ENCODE data around the gene NEDD4L.

Gene NEDD4L

DNA sequence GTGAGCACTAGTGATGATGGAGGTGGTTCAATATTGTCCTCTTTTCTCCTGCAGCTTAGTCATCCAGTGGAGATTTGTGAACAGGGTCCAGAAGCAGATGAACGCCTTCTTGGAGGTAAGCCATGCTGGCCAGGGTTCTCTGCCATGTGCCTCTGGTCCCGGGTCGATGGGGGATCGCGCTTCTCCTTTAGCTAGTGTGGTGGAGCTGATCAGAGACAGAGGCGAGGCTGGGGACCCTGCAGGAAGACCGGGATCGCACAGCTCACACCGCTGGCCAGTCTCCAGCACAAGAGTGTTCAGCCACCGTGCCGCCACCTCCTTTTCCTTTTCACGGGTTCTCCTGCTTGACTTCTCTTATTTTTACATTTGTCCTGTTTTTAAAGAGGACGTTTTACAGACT, 341.4 kb downstream of the NEDD4L start:
- Histone ChIP-seq H3K9me3 (no peaks in the 10 kb centered on the region), H3K27ac (no peak overlapping the region), H3K4me3 (no peak overlapping the region), H3K4me1 (no peaks in the 10 kb centered on the region), H3K4me2 (no peak overlapping the region), H3K9ac (no peak overlapping the region), H3K36me3 (peaks cover 52% of the 10 kb centered on the region), H3K27me3 (no peaks in the 10 kb centered on the region), H4K20me1 (no peaks in the 10 kb centered on the region)
- no peak for TF ChIP-seq Cebpa-rat (IDR thresholded peaks at IDR 0.05)

DNA sequence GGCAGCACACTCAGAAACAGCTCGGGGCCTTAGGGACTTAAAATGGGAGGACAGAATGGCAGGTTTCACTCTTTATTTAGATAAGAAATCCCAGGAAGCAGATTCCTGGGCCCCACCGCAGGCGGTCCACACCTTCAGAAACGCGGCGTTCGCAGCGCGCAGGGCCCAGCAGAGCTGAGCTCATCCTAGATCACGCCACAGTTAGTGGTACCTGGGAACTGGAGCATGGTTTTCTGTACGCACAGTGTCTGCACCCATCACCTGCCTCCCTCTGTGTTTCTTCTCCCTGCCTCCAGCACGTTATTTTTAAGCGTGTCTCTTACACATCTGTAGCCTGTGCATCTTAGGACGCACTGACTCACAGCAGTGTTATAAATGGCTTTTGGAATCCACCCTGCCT, 342.8 kb downstream of the NEDD4L start:
- Histone ChIP-seq H3K36me3 (peaks cover 65% of the 10 kb centered on the region), H4K20me1 (no peaks in the 10 kb centered on the region), H3K4me1 (peaks cover 6% of the 10 kb centered on the region; the same call in 1 of the 2 replicates), H3K9me3 (no peaks in the 10 kb centered on the region), H3K9ac (no peak overlapping the region), H3K27me3 (no peaks in the 10 kb centered on the region), H3K27ac (no peak overlapping the region), H3K4me3 (no peak overlapping the region), H3K4me2 (no peak overlapping the region)
- TF ChIP-seq Cebpa-rat (IDR thresholded peaks at IDR 0.05): no peak

DNA sequence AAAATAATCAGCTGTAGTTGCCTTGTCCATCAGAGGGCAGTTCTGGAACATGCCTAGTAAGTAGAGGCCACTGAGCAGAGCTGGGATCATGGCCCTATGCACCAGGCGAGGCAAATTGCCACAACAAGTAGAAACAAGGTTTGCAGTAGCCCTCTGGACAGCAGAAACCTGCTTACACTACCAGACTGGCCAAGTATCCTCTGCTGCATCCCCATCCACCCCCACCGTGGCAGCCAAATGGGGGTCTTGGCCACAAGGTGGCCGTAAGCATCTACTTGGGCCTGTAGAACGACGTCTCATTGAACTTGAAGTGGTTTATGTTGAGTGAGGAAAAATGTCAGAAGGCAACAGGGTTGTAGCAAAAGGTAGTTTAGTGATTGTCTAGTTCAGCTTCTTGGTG, 343.7 kb downstream of the NEDD4L start:
- Histone ChIP-seq H3K27me3 (no peaks in the 10 kb centered on the region), H3K4me1 (peaks cover 15% of the 10 kb centered on the region; the same call in 1 of the 2 replicates), H3K4me3 (no peak overlapping the region), H4K20me1 (no peaks in the 10 kb centered on the region), H3K27ac (no peak overlapping the region), H3K4me2 (no peak overlapping the region), H3K9me3 (no peaks in the 10 kb centered on the region), H3K36me3 (peaks cover 65% of the 10 kb centered on the region), H3K9ac (no peak overlapping the region)
- no peak for TF ChIP-seq Cebpa-rat (IDR thresholded peaks at IDR 0.05)

DNA sequence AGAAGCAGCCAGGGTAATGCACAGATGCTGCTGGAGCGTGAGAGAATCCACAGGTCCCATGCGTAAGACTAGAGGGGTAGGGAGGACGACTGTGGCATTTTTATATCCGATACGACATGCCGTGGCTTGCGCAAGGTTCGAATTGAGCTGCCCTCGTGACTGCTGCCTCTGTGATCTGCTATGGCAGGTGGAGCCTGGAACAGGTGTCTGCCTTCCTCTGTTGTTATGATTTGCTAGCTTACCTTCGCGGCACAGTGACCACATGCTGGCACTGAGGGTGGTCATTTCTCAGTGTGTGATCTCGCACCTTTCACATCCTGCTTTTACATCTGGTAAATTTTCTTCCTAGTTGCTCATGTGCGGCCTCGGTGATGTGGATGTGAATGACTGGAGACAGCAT, 344.7 kb downstream of the NEDD4L start:
- peaks cover 26% of the 10 kb centered on the region; the same call in 1 of the 2 replicates for H3K4me1 ChIP-seq
- H3K4me2 ChIP-seq: no peak overlapping the region
- no peak overlapping the region for H3K9ac ChIP-seq
- H3K27me3 ChIP-seq: no peaks in the 10 kb centered on the region
- no peak for TF ChIP-seq Cebpa-rat (IDR thresholded peaks at IDR 0.05)
- no peak overlapping the region for H3K27ac ChIP-seq
- H4K20me1 ChIP-seq: no peaks in the 10 kb centered on the region
- H3K36me3 ChIP-seq: peaks cover 64% of the 10 kb centered on the region
- H3K9me3 ChIP-seq: no peaks in the 10 kb centered on the region
- H3K4me3 ChIP-seq: no peak overlapping the region

DNA sequence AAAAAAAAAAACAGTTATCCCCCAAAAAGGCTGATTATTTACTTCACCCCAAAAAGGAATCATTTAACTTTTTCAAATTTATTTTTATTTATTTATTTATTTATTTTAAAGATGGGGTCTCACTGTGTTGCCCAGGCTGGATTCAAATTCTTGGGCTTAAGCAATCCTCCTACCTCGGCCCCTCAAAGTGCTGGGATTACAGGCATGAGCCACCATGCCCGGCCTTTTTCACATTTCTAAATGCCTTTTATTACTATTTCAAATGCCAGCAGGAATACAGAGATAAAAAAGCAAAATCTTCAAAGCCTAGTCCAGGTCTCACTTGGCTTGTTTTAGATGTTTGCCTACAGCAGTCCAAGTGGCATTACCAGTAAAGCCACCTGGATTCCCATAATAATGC, 345.7 kb downstream of the NEDD4L start:
- Histone ChIP-seq H3K4me2 (no peak overlapping the region), H3K4me1 (peaks cover 36% of the 10 kb centered on the region), H3K9me3 (no peaks in the 10 kb centered on the region), H4K20me1 (no peaks in the 10 kb centered on the region), H3K9ac (no peak overlapping the region), H3K27ac (no peak overlapping the region), H3K4me3 (no peak overlapping the region), H3K36me3 (peaks cover 54% of the 10 kb centered on the region), H3K27me3 (no peaks in the 10 kb centered on the region)
- TF ChIP-seq Cebpa-rat (IDR thresholded peaks at IDR 0.05): no peak

DNA sequence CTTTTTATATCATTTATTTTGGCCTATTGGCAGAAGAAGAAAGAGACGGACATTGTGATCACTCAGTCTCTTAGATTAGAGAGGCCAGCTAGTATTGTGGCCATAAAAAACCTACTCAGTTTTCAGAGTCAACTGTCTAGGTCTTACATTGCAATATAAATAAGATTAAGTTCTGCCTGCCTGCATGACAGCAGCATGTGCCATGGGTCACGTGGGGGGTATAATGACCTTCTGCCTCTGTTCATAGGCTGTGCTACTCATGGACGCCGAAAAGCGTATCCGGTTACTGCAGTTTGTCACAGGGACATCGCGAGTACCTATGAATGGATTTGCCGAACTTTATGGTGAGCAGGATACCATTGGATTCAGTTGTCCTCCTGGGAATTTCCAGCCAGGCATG, 346.4 kb downstream of the NEDD4L start:
- H3K4me3 ChIP-seq: no peak overlapping the region
- peaks cover 55% of the 10 kb centered on the region for H3K36me3 ChIP-seq
- H3K27ac ChIP-seq: no peak overlapping the region
- H3K9ac ChIP-seq: no peak overlapping the region
- TF ChIP-seq Cebpa-rat (IDR thresholded peaks at IDR 0.05): no peak
- H4K20me1 ChIP-seq: no peaks in the 10 kb centered on the region
- no peaks in the 10 kb centered on the region for H3K27me3 ChIP-seq
- no peaks in the 10 kb centered on the region for H3K9me3 ChIP-seq
- no peak overlapping the region for H3K4me2 ChIP-seq
- H3K4me1 ChIP-seq: peaks cover 40% of the 10 kb centered on the region

DNA sequence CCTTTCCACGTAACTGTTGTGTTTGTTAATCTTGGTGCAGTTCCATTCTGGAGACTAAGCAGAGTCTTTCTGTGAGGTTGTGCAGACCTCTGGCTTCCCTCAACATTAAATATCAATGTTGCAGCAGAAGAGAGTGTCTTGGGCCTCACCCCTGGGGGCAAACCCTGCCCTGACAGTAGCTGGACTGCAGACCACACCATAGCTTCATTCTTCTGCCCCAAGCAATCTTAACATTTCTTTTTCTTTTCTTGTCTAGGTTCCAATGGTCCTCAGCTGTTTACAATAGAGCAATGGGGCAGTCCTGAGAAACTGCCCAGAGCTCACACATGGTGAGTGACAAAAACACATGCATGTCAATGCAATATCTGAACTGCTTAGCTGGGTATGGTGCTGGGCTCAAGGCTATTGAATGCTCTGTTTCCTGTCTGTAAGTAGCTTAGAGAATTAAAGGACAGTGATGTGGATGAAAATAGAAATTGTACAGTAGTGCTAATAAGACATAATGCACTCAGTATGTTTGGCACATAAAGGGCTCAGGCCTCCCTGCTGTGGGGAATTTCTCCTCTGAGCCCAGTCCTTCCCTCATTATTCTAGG, 347.3 kb downstream of the NEDD4L start:
- Histone ChIP-seq H3K9me3 (no peaks in the 10 kb centered on the region), H3K27ac (no peak overlapping the region), H3K27me3 (no peaks in the 10 kb centered on the region), H3K4me1 (peaks cover 49% of the 10 kb centered on the region), H3K4me2 (no peak overlapping the region), H4K20me1 (no peaks in the 10 kb centered on the region), H3K9ac (no peak overlapping the region), H3K36me3 (peaks cover 48% of the 10 kb centered on the region), H3K4me3 (no peak overlapping the region)
- no peak for TF ChIP-seq Cebpa-rat (IDR thresholded peaks at IDR 0.05)

DNA sequence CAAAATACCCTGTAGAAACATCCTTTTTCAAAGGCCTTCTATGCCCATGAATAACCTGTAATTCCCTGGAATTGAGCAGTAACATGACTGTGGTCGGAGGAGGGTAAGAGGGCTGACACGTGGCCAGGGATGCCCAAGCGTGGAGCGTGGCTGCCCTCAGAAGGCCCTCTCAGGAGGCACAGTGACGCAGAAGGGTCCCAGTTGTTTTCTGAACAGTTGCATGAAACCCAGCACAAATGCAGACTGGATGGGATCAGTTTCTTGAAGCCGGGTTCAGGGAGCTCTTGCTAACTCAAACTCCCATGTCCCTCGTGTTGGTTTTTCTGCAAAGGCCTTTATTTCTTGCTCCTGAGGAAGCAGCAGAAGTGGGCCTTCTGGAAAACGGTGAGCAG, 347.9 kb downstream of the NEDD4L start:
- H3K36me3 ChIP-seq: peaks cover 42% of the 10 kb centered on the region
- no peaks in the 10 kb centered on the region for H3K9me3 ChIP-seq
- H3K9ac ChIP-seq: no peak overlapping the region
- TF ChIP-seq Cebpa-rat (IDR thresholded peaks at IDR 0.05): no peak
- no peaks in the 10 kb centered on the region for H3K27me3 ChIP-seq
- no peaks in the 10 kb centered on the region for H4K20me1 ChIP-seq
- H3K4me2 ChIP-seq: no peak overlapping the region
- no peak overlapping the region for H3K4me3 ChIP-seq
- H3K4me1 ChIP-seq: peaks cover 55% of the 10 kb centered on the region
- no peak overlapping the region; the same call in 1 of the 2 replicates for H3K27ac ChIP-seq

DNA sequence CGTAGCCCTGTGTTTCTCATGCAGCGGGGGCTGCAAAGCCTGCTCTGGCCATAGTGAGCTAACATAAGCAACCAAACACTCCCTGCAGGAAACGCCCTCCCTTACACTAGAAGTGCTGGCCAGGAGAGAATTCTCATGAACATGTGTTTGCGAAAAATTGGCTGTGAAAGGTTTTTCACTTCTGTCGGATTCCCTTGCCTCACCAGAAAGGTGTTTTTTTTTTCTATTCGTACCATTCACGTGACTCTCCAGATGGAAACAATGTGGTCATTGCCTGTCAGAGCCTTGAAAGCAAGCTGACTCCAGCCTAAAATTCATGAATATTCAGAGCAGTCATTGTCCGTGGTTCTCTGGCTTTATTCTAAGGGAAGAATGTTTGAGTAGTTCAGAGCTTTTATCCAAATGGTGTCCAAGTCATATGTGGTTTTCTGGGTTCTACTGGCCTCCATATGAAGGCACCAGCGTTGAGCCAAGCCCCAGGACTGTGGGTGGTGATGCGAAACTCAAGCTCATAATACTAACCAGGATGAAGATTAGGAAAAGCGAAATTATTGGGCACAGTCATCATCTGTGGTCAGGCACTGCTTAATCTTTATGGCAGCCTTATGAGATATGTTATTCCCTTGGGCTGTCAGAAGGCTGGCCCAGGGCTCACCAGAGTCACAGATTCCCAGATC, 348.4 kb downstream of the NEDD4L start:
- Histone ChIP-seq H3K4me2 (peak overlapping the region; percentile 1; the same call in 1 of the 2 replicates), H3K27me3 (no peaks in the 10 kb centered on the region), H3K9ac (no peak overlapping the region), H3K4me1 (peaks cover 61% of the 10 kb centered on the region), H3K4me3 (no peak overlapping the region), H3K9me3 (no peaks in the 10 kb centered on the region), H3K27ac (no peak overlapping the region), H3K36me3 (peaks cover 41% of the 10 kb centered on the region), H4K20me1 (no peaks in the 10 kb centered on the region)
- no peak for TF ChIP-seq Cebpa-rat (IDR thresholded peaks at IDR 0.05)

DNA sequence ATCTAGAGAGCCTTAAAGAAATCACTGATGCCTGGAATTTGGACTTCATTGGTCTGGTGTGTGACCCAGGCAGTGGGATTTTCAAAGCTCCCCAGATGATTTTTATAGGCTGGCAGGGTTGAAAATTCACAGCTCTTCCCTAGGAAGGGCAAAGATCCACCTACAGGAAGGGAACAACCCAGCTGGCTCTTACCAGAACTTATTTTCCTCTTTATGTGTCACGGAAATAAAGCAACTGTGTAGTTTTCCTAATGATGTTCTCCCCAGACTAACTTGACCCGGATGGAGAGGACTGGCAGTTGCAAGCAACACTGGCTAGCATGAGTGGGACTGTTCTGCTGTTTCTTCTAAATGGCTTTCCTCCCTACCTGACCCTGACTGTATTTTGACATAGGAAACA, 349.3 kb downstream of the NEDD4L start:
- TF ChIP-seq Cebpa-rat (IDR thresholded peaks at IDR 0.05): no peak
- H3K4me2 ChIP-seq: peak overlapping the region; percentile 1; the same call in 1 of the 2 replicates
- no peaks in the 10 kb centered on the region for H3K9me3 ChIP-seq
- H3K4me1 ChIP-seq: peaks cover 69% of the 10 kb centered on the region
- no peak overlapping the region for H3K4me3 ChIP-seq
- H3K9ac ChIP-seq: no peak overlapping the region
- no peaks in the 10 kb centered on the region for H4K20me1 ChIP-seq
- H3K27me3 ChIP-seq: 0 out of 2 replicates have a peak, but pooled peaks cover 2% of the 10 kb centered on the region
- H3K27ac ChIP-seq: no peak overlapping the region
- peaks cover 35% of the 10 kb centered on the region for H3K36me3 ChIP-seq

Data from BLaER1 (cell line).